Measurements from ENCODE around the gene SLC66A2.

DNA sequence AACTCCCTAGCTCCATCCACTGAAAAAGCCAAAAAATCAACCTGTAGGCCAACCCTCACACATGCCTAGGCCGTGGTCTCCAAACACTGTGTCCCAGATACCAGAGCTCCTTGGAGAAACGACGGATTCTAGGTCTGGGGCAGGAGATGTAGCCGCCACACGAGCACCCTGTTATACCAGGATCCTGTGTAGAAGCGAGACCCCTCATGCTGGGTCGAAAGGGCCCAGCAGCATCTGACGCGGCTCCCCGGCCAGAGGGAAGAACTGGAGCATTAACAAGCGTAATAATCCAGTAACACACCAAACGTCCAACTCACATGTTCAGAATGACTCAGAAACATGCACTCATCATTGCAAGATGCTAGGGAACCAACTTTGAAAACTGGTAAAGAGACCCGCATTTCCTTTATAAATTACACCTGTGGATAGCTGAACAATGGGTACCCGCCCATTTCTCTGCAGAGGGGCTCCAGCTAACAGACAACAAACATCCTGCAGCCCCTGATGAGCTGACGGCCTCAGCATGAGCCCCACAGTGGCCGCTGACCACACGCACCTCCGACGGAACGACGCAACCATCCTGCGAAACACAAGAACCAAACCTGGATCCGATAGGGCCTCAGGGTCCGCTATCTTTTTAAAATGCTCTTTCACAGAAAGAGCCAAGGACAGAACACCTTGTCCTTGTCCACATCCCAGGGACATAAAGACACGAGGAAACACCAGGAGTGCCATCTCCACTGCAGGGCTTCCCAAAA lies 14.2 kb downstream of the SLC66A2 start:
- TF ChIP-seq EZH2phosphoT487 (IDR thresholded peaks at IDR 0.05; ENCODE audit: insufficient read depth, low read depth) (no peak), EZH2 (IDR thresholded peaks at IDR 0.05; ENCODE audit: insufficient read depth, poor library complexity, severe bottlenecking) (no peak)

All from GM23248 (cell line).